Neural progenitor cell (in vitro differentiated cells): ENCODE data around the gene ARVCF. TPM values are rescaled to one million over a fixed set of nuclear protein-coding genes. Genes with fewer than 3 reads are reported as not detected.
A peak's percentile ranks its signal among the peaks of the same experiment; 100 is the strongest.

ENCODE experiments used
- DNase-seq: peaks from one replicate; pipeline ENCODE4 v3.0.0-alpha.2; 2016; ENCODE audit warnings: low spot score
- H2AFZ ChIP-seq: fragments of 200-600 bp; sonication (generic); replicated peaks from 2 replicates; pipeline ENCODE4 v1.6.1; 2016; ENCODE audit warnings: antibody characterized with exemption
- H3F3A ChIP-seq: fragments of 200-600 bp; sonication (generic); 2 replicates; pipeline ENCODE4 v1.6.1; 2016; ENCODE audit warnings: antibody characterized with exemption, low read depth
- H3K27ac ChIP-seq: fragments of 200-600 bp; sonication (generic); 2 replicates; pipeline ENCODE4 v1.5.1; 2016; ENCODE audit warnings: mild to moderate bottlenecking
- H3K27me3 ChIP-seq: fragments of 200-600 bp; sonication (generic); 2 replicates; pipeline ENCODE4 v1.6.1; 2016; ENCODE audit warnings: mild to moderate bottlenecking, moderate library complexity
- H3K36me3 ChIP-seq: fragments of 200-600 bp; sonication (generic); 2 replicates; pipeline ENCODE4 v1.5.1; 2016
- H3K4me1 ChIP-seq: fragments of 200-600 bp; sonication (generic); 2 replicates; pipeline ENCODE4 v1.6.1; 2016; ENCODE audit warnings: mixed run types
- H3K4me2 ChIP-seq: fragments of 200-600 bp; sonication (generic); 2 replicates; pipeline ENCODE4 v1.6.1; 2016
- H3K4me3 ChIP-seq: fragments of 200-600 bp; sonication (generic); 2 replicates; pipeline ENCODE4 v1.5.1; 2016
- H3K79me2 ChIP-seq: fragments of 200-600 bp; sonication (generic); 2 replicates; pipeline ENCODE4 v1.6.1; 2016; ENCODE audit warnings: low read depth
- H3K9ac ChIP-seq: fragments of 200-600 bp; sonication (generic); 2 replicates; pipeline ENCODE4 v1.6.1; 2016
- H3K9me3 ChIP-seq: fragments of 200-600 bp; sonication (generic); 2 replicates; pipeline ENCODE4 v1.5.1; 2016; ENCODE audit warnings: low read depth
- H4K20me1 ChIP-seq: fragments of 200-600 bp; sonication (generic); 2 replicates; pipeline ENCODE4 v1.6.1; 2016; ENCODE audit warnings: low read depth
- H3K27ac Mint-ChIP-seq: 3 replicates; pipeline ENCODE4 v1.8.0; 2021; ENCODE audit warnings: mixed read lengths
- H3K27me3 Mint-ChIP-seq: 2 replicates; pipeline ENCODE4 v1.8.0; 2022; ENCODE audit warnings: low read depth, mild to moderate bottlenecking, inconsistent platforms, moderate library complexity, mixed read lengths; ENCODE audit not compliant: insufficient read depth
- H3K36me3 Mint-ChIP-seq: 3 replicates; pipeline ENCODE4 v1.8.0; 2021; ENCODE audit warnings: mixed read lengths
- H3K4me1 Mint-ChIP-seq: 3 replicates; pipeline ENCODE4 v1.8.0; 2021; ENCODE audit warnings: mixed read lengths
- H3K4me3 Mint-ChIP-seq: 3 replicates; pipeline ENCODE4 v1.8.0; 2021; ENCODE audit warnings: mild to moderate bottlenecking, moderate library complexity, mixed read lengths
- H3K9me3 Mint-ChIP-seq: 3 replicates; pipeline ENCODE4 v1.8.0; 2020; ENCODE audit warnings: mixed read lengths
- CTCF ChIP-seq: fragments of 200-600 bp; sonication (generic); IDR thresholded peaks from 2 replicates; pipeline ENCODE4 v1.5.1; 2017; ENCODE audit warnings: antibody characterized with exemption, mild to moderate bottlenecking
- EZH2 ChIP-seq: fragments of 200-600 bp; sonication (generic); IDR thresholded peaks from 2 replicates; pipeline ENCODE4 v1.6.1; 2017; ENCODE audit warnings: antibody characterized with exemption, mild to moderate bottlenecking, moderate library complexity
- EZH2phosphoT487 ChIP-seq: fragments of 200-600 bp; sonication (generic); IDR thresholded peaks from 2 replicates; pipeline ENCODE4 v1.6.1; 2017; ENCODE audit warnings: antibody characterized with exemption
- total RNA-seq: library from RNA; depleted of rRNA; stranded (reverse); fragments of >200 nt; gene quantifications from 2 replicates; pipeline ENCODE4 v1.2.3, GENCODE V29; 2015; ENCODE audit warnings: low replicate concordance

ARVCF gene
- total RNA-seq, 1 donor from 2014 or later = 35.4 TPM

GRCh38 chr22:19987394-19988306 is 29.0 kb downstream of the ARVCF start:
- H3K9me3 ChIP-seq = no peaks in the 10 kb centered on the region
- Mint-ChIP-seq H3K9me3 (no peaks in the 10 kb centered on the region), H3K4me1 (peaks cover 29% of the 10 kb centered on the region), H3K4me3 (peak overlapping the region; percentile 82), H3K27me3 (peaks cover 3% of the 10 kb centered on the region), H3K36me3 (peaks cover 2% of the 10 kb centered on the region), H3K27ac (no peak overlapping the region)
- no peaks in the 10 kb centered on the region for H3K27me3 ChIP-seq
- peaks cover 10% of the 10 kb centered on the region for H3K4me1 ChIP-seq
- no peak overlapping the region for H3K4me3 ChIP-seq
- no peak overlapping the region for H3K27ac ChIP-seq
- H3K36me3 ChIP-seq = no peaks in the 10 kb centered on the region
- H3K79me2 ChIP-seq = peaks cover 33% of the 10 kb centered on the region
- no peak overlapping the region for H3K9ac ChIP-seq
- DNase-seq = no peak
- peak overlapping the region; percentile 31 for H3K4me2 ChIP-seq
- H4K20me1 ChIP-seq = peaks cover 38% of the 10 kb centered on the region
- no peak overlapping the region for H2AFZ ChIP-seq
- H3F3A ChIP-seq = peaks cover 10% of the 10 kb centered on the region
- TF ChIP-seq EZH2 (no peak), CTCF (no peak), EZH2phosphoT487 (no peak)

GRCh38 chr22:19986410-19987341 is 29.9 kb downstream of the ARVCF start:
- H3K27ac ChIP-seq = peak overlapping the region; percentile 80
- no peak for TF ChIP-seq EZH2phosphoT487
- H3K36me3 ChIP-seq = no peaks in the 10 kb centered on the region
- no peaks in the 10 kb centered on the region for H3K27me3 ChIP-seq
- H3K79me2 ChIP-seq = peaks cover 33% of the 10 kb centered on the region
- Mint-ChIP-seq H3K36me3 (peaks cover 2% of the 10 kb centered on the region), H3K4me3 (peak overlapping the region; percentile 90), H3K27me3 (peaks cover 3% of the 10 kb centered on the region), H3K27ac (no peak overlapping the region), H3K9me3 (no peaks in the 10 kb centered on the region), H3K4me1 (peaks cover 29% of the 10 kb centered on the region)
- peak overlapping the region; percentile 69 for H3K9ac ChIP-seq
- H3K4me3 ChIP-seq = peak overlapping the region; percentile 92
- H4K20me1 ChIP-seq = peaks cover 48% of the 10 kb centered on the region
- H3K4me1 ChIP-seq = peaks cover 10% of the 10 kb centered on the region
- peaks cover 10% of the 10 kb centered on the region for H3F3A ChIP-seq
- peak overlapping the region; percentile 96 for H3K4me2 ChIP-seq
- DNase-seq = peak; percentile 93
- H3K9me3 ChIP-seq = no peaks in the 10 kb centered on the region
- H2AFZ ChIP-seq = peak overlapping the region; percentile 78

- H3K36me3 ChIP-seq = no peaks in the 10 kb centered on the region
- peak overlapping the region; percentile 92 for H3K4me3 ChIP-seq
- peaks cover 50% of the 10 kb centered on the region for H4K20me1 ChIP-seq
- H2AFZ ChIP-seq = no peak overlapping the region
- H3K9ac ChIP-seq = peak overlapping the region; percentile 69
- no peak for TF ChIP-seq CTCF
- no peak for TF ChIP-seq EZH2
- TF ChIP-seq EZH2phosphoT487 = no peak
- peaks cover 2% of the 10 kb centered on the region for H3K36me3 Mint-ChIP-seq
- no peaks in the 10 kb centered on the region for H3K9me3 Mint-ChIP-seq
- H3K9me3 ChIP-seq = no peaks in the 10 kb centered on the region
- H3F3A ChIP-seq = peaks cover 10% of the 10 kb centered on the region
- H3K4me1 ChIP-seq = peaks cover 10% of the 10 kb centered on the region
- H3K4me1 Mint-ChIP-seq = peaks cover 25% of the 10 kb centered on the region
- H3K4me2 ChIP-seq = peak overlapping the region; percentile 96
- H3K4me3 Mint-ChIP-seq = peak overlapping the region; percentile 90
- peaks cover 33% of the 10 kb centered on the region for H3K79me2 ChIP-seq
- H3K27ac ChIP-seq = no peak overlapping the region
- DNase-seq = no peak
- peaks cover 3% of the 10 kb centered on the region for H3K27me3 Mint-ChIP-seq
- no peaks in the 10 kb centered on the region for H3K27me3 ChIP-seq
- H3K27ac Mint-ChIP-seq = no peak overlapping the region
Measured at GRCh38 chr22:19986011-19986409, 30.6 kb downstream of the ARVCF start.
